HG02852 (cell line): Measurements from ENCODE around the gene AIG1.
A peak's percentile ranks its signal among the peaks of the same experiment; 100 is the strongest.
"Not testable (repeated sequence)": the region's sequence is repeated elsewhere in the genome, so short reads cannot be mapped to it uniquely, and the experiment has no call there.

Experiments
- ATAC-seq: cut with Tn5 transposase; IDR thresholded peaks from one replicate; pipeline ENCODE4 v1.9.1; 2021; ENCODE audit warnings: mild to moderate bottlenecking, moderate library complexity; ENCODE audit not compliant: unreplicated experiment

The AIG1 gene

GRCh38 chr6:143055891-143056290 is 4.8 kb upstream of the AIG1 start:
- no peak for ATAC-seq

- ATAC-seq, result no peak
Observed at GRCh38 chr6:143058987-143059386, 1.7 kb upstream of the AIG1 start.

- no peak for ATAC-seq
Observed at GRCh38 chr6:143059663-143060353, 881 bp upstream of the AIG1 start.

DNA sequence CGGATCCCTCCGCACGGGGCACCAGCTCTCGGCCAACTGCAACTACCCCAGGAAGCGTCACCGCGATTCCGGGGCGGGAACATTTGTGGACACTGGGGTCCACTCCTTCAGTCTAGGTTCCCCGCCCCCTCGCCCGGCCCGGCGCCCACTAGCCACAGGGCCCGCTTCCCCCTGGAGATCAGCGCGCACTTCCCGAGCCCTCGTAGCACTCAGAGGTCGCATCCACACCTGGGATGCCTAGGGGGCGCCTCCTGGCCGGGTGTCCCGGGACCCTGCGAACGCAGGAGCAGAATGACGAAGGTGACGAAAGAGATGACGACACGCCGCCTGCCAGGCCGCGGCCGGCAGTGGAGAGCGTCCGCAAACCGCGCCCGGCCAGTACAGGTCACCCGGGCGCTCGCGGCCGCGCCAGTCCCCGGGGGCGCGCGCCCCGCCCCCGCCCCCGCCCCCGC is 309 bp upstream of the AIG1 start:
- ATAC-seq, result peak; percentile 68

DNA sequence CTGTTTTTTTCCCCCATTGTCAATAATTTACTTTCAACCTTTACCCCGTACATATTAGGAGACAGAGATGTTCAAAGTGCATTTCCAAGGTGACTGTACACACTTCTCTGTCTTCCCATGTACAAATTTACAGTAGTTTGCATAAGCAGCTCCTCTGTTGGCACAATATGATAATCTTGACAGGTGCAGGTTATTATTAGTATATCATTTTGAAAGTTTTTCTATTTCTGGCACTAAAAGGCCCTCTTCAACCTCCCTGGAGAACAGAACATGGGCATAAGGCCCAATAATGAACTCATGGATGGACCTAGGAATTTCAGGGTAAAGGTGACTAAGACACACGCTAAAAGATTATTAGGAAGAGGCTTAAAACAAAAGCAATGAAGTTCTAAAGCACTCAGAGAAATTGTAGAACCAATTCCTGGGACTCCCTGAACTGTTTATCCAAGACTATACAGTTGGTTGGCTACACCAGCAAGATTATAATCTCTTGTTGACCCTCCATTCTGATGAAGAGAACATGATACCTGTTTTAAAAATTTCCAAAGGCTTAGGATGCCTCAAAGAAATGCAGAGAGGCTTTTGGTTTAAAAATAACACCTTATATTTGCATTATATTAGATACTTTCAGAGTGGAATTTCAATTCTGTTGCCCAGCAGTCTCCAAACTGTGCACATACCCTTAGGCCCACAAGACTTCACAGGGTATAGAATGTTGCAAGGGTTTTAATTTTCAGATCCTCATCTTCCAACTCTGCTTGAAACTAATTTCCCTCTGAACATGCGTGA is 1.1 kb downstream of the AIG1 start:
- no peak for ATAC-seq

DNA sequence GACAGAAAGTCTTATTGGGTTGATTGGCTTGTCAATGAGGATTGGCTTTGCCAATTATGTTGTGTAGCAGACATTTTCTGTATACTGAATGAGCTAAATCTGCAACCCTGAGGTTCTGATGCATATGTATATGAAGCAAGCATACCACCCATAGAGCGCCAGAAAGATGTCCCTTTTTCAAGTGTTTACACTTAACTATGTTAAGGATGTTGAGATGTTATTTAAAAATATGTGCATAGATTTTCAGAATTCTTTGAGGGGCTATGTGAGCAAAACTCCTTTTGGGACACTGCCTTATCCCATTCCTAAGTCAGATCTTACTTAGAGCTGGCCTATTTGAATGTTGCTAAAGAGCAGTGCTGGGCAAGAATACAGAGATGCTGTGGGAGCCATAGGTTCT is 1.9 kb downstream of the AIG1 start:
- ATAC-seq, result no peak

DNA sequence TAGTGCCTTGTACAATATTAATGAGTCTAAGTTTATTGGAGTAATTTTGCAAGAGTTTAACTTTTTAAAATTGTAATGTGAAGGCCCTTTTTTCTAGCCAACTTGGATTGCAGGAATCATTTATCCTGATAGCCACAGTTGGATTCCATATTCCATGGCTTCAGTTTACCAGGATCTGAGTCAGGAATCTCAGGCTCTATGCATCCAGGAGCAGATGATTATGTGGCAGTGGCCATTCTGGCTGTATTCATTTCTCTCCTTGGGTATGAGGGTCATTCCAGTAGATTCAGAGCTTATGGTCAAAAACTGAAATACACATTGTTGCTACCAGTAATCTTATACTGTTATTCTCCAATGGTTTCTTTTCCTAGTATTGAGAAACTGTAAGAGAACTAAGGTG is 2.9 kb downstream of the AIG1 start:
- no peak for ATAC-seq

DNA sequence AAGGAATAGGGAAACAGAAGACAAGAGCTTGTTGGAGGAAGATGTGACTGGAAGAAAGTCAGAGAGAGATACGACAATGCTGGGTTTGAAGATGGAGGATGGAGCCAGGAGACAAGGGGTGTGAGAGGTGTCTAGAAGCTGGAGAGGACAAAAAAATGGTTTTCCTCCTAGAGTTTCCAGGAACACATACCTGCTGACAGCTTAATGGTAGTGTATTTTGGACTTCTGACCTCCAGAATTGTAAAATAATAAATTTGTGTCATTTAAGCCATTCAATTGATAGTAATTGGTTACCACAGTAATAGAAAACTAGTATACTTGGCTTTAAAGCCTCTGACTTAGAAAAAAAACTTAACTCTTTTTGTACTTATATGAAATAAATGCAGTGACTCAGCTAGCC is 3.6 kb downstream of the AIG1 start:
- ATAC-seq, result no peak

- no peak for ATAC-seq
Observed at GRCh38 chr6:143064951-143065683, 4.4 kb downstream of the AIG1 start.

DNA sequence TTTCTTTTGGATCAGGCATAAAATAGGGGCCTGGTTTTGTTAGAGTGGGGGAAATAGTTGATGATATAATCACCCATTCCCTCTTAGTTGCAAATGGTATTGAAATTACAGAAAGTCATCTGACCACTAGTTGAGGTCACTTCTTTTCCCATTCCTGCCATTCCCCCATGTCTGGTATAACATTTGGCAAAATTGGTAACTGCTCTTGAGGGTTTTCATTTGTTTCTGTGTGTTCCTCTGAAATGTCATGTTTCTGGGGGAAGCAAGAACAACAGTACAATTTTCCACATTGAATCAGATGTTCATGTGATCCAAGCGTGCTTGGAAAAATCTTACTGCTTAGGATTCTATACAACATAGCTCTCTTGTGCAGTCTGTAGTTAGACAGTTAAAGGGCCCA is 7.3 kb downstream of the AIG1 start:
- ATAC-seq, result no peak

DNA sequence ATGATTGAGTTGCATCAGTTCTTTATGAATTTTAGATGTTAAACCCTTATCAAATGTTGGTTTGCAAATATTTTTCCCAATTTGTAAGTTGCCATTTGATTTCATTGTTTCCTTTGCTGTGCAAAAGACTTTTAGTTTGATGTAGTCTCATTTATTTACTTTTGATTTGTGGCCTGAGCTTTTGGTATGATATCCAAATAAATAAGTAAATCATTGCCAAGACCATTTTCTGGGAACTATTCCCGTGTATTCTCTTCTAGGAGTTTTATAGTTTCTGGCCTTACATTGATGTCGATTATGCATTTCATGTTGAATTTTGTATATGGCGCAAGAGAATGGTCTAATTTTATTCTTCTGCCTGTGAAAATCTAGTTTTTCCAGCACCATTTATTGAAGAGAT is 13.4 kb downstream of the AIG1 start:
- no peak for ATAC-seq

DNA sequence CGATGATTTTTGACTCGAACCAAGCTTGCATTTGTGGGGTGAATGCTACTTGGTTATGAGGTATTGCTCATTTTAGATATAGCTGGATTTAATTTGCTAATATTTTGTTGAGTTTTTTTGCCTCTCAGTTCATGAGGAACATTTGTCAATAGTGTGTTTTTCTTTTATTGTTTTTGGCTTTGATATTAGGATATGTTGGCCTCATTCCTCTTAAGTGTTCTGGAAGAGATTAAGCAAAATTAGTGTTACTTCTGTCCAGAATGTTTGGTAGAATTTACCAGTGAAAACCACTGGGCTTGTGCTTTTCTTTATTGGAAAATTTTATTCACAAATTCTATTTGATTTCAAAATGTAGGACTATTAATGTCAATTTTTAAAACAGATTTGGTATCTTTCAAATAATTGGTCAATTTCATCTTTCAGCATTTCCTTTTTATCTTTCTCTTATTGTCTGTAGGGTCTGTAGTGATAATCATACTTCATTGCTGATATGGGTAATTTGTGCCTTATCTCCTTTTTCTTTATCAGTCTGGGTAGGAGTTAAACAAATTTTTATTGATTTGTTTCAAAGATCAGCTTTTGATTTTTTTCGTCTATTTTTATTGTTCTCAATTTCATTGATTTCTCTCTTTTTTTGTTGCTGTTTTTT is 14.1 kb downstream of the AIG1 start:
- no peak for ATAC-seq

GRCh38 chr6:143078468-143079324 is 18.0 kb downstream of the AIG1 start:
- no peak for ATAC-seq

GRCh38 chr6:143079325-143079640 is 18.6 kb downstream of the AIG1 start:
- no peak for ATAC-seq

- ATAC-seq, result not testable (repeated sequence)
Observed at GRCh38 chr6:143082274-143082673, 21.6 kb downstream of the AIG1 start.

DNA sequence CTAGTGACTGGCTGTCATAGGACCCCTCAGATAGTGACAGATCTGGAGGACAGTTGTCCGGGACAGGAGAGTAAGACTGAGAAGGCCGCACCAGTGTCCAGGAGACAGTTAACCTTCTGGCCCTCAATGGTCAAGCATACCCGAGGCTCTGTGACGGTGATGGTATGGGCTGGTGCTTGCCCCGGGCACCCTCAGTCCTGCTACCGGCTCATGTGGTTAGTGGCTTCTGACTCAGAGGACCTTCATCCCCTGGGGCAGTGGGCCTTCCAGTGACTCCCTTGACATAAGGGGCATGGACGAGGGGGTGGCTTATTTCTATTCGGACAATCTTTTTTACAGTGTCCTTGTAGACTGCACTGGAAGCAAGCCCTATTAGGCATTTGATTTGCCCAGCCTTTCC is 23.3 kb downstream of the AIG1 start:
- not testable (repeated sequence) for ATAC-seq

- not testable (repeated sequence) for ATAC-seq
Observed at GRCh38 chr6:143087335-143087734, 26.6 kb downstream of the AIG1 start.

DNA sequence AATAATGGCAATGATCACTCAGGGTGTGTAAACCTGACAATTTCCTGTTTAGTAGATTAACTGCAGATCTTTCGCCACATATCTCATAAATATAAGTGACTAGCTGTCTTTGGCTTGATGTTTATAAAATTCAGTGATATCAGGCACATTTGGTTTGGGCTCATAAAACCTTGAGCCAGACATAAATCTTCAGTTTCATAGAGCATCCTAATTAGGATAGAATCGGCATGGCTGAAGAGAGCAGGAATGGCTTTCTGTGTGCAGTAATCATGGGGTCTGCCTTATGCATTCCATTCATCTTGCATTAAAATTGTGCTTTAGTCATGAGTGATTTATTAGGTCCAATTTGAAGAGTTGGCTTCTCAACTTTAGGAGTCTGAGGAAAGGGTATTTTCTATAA is 27.2 kb downstream of the AIG1 start:
- no peak for ATAC-seq

- ATAC-seq, result no peak
Observed at GRCh38 chr6:143090314-143091044, 29.8 kb downstream of the AIG1 start.

DNA sequence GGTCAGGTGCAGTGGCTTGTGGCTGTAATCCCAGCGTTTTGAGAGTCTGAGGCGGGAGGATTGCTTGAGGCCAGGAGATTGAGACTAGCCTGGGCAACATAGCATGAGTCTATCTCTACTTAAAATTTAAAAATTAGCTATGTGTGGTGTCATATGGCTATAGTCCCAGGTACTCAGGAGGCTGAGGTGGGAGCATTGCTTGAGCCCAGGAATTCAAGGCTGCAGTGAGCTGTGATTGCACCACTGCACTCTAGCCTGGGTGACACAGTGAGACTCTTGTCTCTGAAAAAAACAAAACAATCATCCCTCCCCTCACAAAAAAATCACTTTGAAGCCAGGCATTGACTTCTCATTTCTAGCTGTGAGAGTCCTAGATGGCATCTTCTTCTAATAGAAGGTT is 32.1 kb downstream of the AIG1 start:
- no peak for ATAC-seq
